WI38 (cell line): ENCODE data around the gene IGFBP1.

Experiments
- H3K4me3 ChIP-seq: 2 replicates; pipeline ENCODE4 v1.5.1; 2011; ENCODE audit warnings: low read depth, mild to moderate bottlenecking, control low read depth, low read length
- TF ChIP-seq, protein P1 (sequence below): IDR thresholded peaks from 2 replicates; pipeline ENCODE4 v1.5.1; 2012; ENCODE audit warnings: low read depth, mild to moderate bottlenecking, control low read depth, low read length

IGFBP1 gene

DNA sequence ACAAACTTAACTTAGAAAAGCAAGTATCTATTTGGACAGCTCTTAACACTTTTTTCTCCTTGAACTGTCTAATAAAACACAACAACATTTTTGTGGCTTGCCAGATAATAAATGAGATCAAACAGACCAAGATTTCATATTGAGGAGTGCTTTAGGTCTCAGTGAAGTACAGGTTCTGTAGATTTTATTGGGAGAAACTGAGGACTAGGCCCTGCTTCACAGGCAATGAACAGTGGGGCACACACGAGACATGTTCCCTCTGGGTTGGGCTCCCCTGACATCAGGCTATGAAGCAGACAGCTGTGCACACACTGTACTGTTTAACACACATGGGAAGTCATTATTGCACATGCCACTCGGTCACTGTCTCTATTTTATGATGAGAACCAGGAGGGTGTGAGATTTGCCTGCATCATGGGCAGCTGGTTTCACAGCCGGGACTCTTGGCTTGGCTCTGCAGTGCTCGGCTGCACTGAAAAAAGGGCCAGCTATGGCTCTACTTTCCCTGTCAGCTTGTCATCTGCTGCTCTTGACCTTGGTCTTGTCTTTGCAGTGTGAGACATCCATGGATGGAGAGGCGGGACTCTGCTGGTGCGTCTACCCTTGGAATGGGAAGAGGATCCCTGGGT lies 4.2 kb downstream of the IGFBP1 start:
- TF ChIP-seq, protein P1, sequence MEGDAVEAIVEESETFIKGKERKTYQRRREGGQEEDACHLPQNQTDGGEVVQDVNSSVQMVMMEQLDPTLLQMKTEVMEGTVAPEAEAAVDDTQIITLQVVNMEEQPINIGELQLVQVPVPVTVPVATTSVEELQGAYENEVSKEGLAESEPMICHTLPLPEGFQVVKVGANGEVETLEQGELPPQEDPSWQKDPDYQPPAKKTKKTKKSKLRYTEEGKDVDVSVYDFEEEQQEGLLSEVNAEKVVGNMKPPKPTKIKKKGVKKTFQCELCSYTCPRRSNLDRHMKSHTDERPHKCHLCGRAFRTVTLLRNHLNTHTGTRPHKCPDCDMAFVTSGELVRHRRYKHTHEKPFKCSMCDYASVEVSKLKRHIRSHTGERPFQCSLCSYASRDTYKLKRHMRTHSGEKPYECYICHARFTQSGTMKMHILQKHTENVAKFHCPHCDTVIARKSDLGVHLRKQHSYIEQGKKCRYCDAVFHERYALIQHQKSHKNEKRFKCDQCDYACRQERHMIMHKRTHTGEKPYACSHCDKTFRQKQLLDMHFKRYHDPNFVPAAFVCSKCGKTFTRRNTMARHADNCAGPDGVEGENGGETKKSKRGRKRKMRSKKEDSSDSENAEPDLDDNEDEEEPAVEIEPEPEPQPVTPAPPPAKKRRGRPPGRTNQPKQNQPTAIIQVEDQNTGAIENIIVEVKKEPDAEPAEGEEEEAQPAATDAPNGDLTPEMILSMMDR, result no peak
- H3K4me3 ChIP-seq, result no peak overlapping the region

DNA sequence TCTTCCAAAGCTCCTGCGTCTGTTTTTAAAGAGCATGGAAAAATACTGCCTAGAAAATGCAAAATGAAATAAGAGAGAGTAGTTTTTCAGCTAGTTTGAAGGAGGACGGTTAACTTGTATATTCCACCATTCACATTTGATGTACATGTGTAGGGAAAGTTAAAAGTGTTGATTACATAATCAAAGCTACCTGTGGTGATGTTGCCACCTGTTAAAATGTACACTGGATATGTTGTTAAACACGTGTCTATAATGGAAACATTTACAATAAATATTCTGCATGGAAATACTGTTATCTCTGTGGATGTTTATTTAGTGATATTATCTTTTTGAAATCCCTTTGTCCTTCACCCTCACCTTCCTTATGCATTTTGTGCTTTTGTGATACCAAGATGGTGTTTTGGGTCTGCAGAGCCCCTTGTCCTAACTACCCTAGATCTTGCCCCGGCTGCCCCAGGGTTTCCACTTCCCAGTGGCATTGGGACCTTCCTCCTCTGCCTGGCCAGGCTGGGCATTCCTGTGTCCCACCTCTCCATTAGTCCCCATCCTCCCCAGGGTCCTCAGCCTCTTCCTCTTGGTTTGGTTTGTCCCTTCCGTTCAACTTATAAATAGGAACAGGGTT lies 5.2 kb downstream of the IGFBP1 start:
- TF ChIP-seq, protein P1, result no peak
- H3K4me3 ChIP-seq, result no peak overlapping the region

DNA sequence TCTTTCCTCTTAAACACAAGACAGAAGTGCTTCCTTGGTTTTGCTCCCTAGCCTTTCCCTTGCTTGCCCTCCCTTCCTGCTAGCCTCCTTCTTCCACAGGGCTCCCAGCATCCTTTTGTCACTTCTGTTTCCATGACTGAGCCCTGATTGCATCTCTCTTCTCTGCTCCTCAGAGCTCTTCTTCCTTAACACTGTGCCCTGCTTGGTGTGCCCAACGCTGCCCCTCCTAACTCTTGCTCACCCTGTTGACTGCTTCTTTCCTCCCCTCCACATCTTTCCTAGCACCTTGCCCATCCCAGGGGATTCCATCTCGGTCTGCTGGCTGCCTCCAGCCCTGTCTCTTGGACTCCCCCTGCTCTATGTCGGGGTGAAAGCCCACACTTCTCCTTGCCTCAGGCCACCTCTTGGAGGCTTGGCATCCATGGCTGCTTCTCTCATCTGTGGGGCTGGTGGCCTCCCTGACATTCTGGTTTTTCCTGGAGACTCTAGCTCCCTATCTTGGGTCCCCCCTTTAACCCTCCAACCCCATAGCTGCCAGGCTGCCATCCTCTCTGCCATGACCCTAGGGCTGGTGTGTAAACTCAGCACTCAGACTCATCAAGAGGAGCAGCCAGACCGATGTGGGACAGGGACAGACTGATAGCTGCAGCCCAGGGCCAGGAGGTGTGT lies 5.8 kb downstream of the IGFBP1 start:
- TF ChIP-seq, protein P1, result no peak
- no peak overlapping the region for H3K4me3 ChIP-seq

DNA sequence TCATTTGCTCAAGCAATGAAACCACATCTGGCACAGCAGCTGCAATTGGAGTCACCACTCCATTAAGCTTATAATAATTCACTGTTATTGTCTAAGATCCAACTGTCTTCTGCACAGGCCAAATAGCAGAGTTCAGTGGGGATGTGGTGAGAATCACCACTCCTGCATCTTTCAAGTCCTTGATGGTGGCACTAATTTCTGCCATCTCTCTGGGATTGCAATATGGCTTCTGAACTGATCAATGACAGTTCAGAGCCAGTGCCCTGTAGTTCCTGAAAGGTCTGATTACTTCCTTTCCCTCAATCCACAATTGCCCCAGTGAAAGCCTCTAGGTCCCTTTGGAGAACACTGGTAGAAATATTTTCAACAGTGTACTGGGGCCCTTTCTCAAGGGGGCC lies 6.4 kb downstream of the IGFBP1 start:
- TF ChIP-seq, protein P1, result no peak

DNA sequence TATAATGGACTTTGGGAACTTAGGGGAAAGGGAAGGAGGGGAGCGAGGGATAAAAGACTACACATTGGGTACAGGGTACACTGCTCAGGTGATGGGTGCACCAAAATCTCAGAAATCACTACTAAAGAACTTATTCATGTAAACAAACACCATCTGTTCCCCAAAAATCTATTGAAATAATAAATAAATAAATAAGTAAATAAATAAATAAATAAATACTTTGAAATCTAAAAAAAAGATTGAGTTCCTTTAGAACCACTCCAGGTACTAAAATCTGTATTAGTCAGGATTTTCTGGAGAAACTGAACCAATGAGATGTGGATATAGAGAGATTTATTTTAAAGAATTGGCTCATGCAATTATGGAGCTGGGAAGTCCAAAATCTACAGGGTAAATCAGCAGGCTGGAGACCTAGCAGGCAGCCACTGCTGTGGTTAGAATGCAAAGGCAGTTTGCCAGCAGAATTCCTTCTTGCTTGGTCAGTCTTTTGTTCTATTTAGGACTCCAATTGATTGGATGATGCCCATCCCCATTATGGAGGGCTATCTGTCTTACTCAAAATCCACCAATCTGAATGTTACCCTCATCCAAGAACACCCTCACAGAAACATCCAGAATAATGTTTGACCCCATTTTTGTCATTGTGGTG lies 8.9 kb downstream of the IGFBP1 start:
- H3K4me3 ChIP-seq, result no peak overlapping the region
- TF ChIP-seq, protein P1, result no peak

More for the DNA sequence above, 6.4 kb downstream of the IGFBP1 start:
- H3K4me3 ChIP-seq, result no peak overlapping the region

DNA sequence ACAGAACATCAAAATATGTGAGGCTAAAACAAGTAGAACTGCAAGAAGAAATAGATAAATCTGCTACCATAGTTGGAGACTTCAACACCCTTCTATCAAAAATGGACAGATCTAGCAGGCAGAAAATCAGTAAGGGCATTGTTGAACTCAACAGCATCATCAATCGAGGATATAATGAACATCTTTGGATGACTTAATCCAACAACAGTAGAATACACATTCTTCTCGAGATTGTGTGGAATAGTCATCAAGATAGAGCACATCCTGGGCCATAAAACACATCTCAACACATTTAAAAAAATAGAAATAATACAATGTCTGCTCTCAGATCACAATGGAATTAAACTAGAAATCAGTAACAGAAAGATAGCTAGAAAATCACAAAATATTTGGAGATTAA lies 9.9 kb downstream of the IGFBP1 start:
- H3K4me3 ChIP-seq, result no peak overlapping the region
- TF ChIP-seq, protein P1, result no peak
